Parathyroid adenoma (tissue), 2 donors: ENCODE results near the gene NGB.

ENCODE experiments used
- H2AFZ ChIP-seq: fragments of 300-600 bp; sonication (generic); one replicate; pipeline ENCODE4 v1.7.0; 2017; ENCODE audit warnings: antibody characterized with exemption, mild to moderate bottlenecking
- H3K27ac ChIP-seq: fragments of 300-600 bp; sonication (generic); one replicate; pipeline ENCODE4 v1.7.0; 2017
- H3K27me3 ChIP-seq: fragments of 300-600 bp; sonication (generic); one replicate; pipeline ENCODE4 v1.7.0; 2017; ENCODE audit warnings: low read length; ENCODE audit not compliant: control insufficient read depth, insufficient read depth
- H3K36me3 ChIP-seq: fragments of 300-600 bp; sonication (generic); one replicate; pipeline ENCODE4 v1.7.0; 2017; ENCODE audit warnings: low read length; ENCODE audit not compliant: control insufficient read depth, insufficient read depth
- H3K4me1 ChIP-seq: fragments of 300-600 bp; sonication (generic); one replicate; pipeline ENCODE4 v1.7.0; 2017; ENCODE audit warnings: control low read depth
- H3K4me2 ChIP-seq: fragments of 300-600 bp; sonication (generic); one replicate; pipeline ENCODE4 v1.7.0; 2017; ENCODE audit warnings: low read length
- H3K4me3 ChIP-seq: fragments of 300-600 bp; sonication (generic); one replicate; pipeline ENCODE4 v1.7.0; 2017; ENCODE audit warnings: low read depth, low read length
- H3K79me2 ChIP-seq: fragments of 300-600 bp; sonication (generic); one replicate; pipeline ENCODE4 v1.7.0; 2017; ENCODE audit warnings: control low read depth
- H3K9ac ChIP-seq: fragments of 300-600 bp; sonication (generic); one replicate; pipeline ENCODE4 v1.7.0; 2017; ENCODE audit warnings: mild to moderate bottlenecking
- H3K9me3 ChIP-seq: fragments of 300-600 bp; sonication (generic); one replicate; pipeline ENCODE4 v1.7.0; 2017; ENCODE audit warnings: low read length; ENCODE audit not compliant: control insufficient read depth
- TF ChIP-seq, protein P1 (sequence below): fragments of 300-600 bp; sonication (generic); IDR thresholded peaks from one replicate; pipeline ENCODE4 v1.7.0; 2017; ENCODE audit warnings: antibody characterized with exemption, mild to moderate bottlenecking
- donor health status: primary hyperparathyroidism.

Gene NGB

GRCh38 chr14:77240336-77240915 lies 30.6 kb downstream of the NGB start:
- Histone ChIP-seq H3K79me2 (no peaks in the 10 kb centered on the region), H3K4me3 (no peak overlapping the region), H3K4me1 (no peaks in the 10 kb centered on the region), H2AFZ (no peak overlapping the region), H3K4me2 (no peak overlapping the region), H3K27ac (no peak overlapping the region), H3K27me3 (no peaks in the 10 kb centered on the region), H3K36me3 (no peaks in the 10 kb centered on the region), H3K9me3 (no peaks in the 10 kb centered on the region), H3K9ac (no peak overlapping the region)
- TF ChIP-seq, protein P1, sequence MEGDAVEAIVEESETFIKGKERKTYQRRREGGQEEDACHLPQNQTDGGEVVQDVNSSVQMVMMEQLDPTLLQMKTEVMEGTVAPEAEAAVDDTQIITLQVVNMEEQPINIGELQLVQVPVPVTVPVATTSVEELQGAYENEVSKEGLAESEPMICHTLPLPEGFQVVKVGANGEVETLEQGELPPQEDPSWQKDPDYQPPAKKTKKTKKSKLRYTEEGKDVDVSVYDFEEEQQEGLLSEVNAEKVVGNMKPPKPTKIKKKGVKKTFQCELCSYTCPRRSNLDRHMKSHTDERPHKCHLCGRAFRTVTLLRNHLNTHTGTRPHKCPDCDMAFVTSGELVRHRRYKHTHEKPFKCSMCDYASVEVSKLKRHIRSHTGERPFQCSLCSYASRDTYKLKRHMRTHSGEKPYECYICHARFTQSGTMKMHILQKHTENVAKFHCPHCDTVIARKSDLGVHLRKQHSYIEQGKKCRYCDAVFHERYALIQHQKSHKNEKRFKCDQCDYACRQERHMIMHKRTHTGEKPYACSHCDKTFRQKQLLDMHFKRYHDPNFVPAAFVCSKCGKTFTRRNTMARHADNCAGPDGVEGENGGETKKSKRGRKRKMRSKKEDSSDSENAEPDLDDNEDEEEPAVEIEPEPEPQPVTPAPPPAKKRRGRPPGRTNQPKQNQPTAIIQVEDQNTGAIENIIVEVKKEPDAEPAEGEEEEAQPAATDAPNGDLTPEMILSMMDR = no peak

GRCh38 chr14:77239412-77239811 lies 31.6 kb downstream of the NGB start:
- no peaks in the 10 kb centered on the region for H3K79me2 ChIP-seq
- TF ChIP-seq, protein P1 = no peak
- H3K27me3 ChIP-seq = no peaks in the 10 kb centered on the region
- H3K4me2 ChIP-seq = no peak overlapping the region
- no peaks in the 10 kb centered on the region for H3K9me3 ChIP-seq
- H3K4me1 ChIP-seq = no peaks in the 10 kb centered on the region
- no peaks in the 10 kb centered on the region for H3K36me3 ChIP-seq
- H2AFZ ChIP-seq = no peak overlapping the region
- no peak overlapping the region for H3K27ac ChIP-seq
- H3K9ac ChIP-seq = no peak overlapping the region
- no peak overlapping the region for H3K4me3 ChIP-seq

DNA sequence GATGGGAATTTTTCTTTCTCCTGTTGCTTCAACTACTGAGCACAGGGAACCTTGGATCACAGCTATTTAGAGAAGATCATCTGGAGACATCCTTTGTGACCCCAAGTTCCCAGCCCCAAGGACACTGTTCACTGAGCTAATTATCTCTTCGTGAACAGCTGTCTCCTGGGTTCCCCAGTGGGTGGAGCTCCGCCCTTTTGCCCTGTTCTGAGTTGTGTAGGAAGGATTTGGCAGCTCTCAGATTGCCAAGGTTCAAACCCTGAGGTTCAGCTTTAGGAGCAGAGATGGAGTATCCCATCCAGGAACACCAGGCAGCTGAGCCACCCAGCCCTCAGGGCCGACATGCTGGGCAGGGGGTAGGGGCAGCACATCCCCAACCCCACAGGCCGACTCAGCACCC lies 32.0 kb downstream of the NGB start:
- no peak overlapping the region for H3K4me3 ChIP-seq
- TF ChIP-seq, protein P1 = no peak
- H3K4me2 ChIP-seq = no peak overlapping the region
- H3K9me3 ChIP-seq = no peaks in the 10 kb centered on the region
- no peak overlapping the region for H3K27ac ChIP-seq
- H3K4me1 ChIP-seq = no peaks in the 10 kb centered on the region
- H3K79me2 ChIP-seq = no peaks in the 10 kb centered on the region
- H3K36me3 ChIP-seq = no peaks in the 10 kb centered on the region
- H2AFZ ChIP-seq = no peak overlapping the region
- no peaks in the 10 kb centered on the region for H3K27me3 ChIP-seq
- no peak overlapping the region for H3K9ac ChIP-seq

- Histone ChIP-seq H2AFZ (no peak overlapping the region), H3K79me2 (no peaks in the 10 kb centered on the region), H3K36me3 (no peaks in the 10 kb centered on the region), H3K4me1 (no peaks in the 10 kb centered on the region), H3K9me3 (no peaks in the 10 kb centered on the region), H3K4me2 (no peak overlapping the region), H3K9ac (no peak overlapping the region), H3K27ac (no peak overlapping the region), H3K27me3 (no peaks in the 10 kb centered on the region), H3K4me3 (no peak overlapping the region)
- TF ChIP-seq, protein P1 = no peak
Measured at GRCh38 chr14:77238356-77238755, 32.6 kb downstream of the NGB start.

- no peaks in the 10 kb centered on the region for H3K9me3 ChIP-seq
- no peak overlapping the region for H3K4me2 ChIP-seq
- H3K27me3 ChIP-seq = no peaks in the 10 kb centered on the region
- H3K36me3 ChIP-seq = no peaks in the 10 kb centered on the region
- no peak overlapping the region for H3K4me3 ChIP-seq
- TF ChIP-seq, protein P1 = no peak
- no peak overlapping the region for H2AFZ ChIP-seq
- H3K4me1 ChIP-seq = no peaks in the 10 kb centered on the region
- H3K9ac ChIP-seq = no peak overlapping the region
- H3K27ac ChIP-seq = no peak overlapping the region
- H3K79me2 ChIP-seq = no peaks in the 10 kb centered on the region
Measured at GRCh38 chr14:77236814-77237213, 34.2 kb downstream of the NGB start.
